ENCODE measurements around the gene RABGAP1L.

RABGAP1L gene

DNA sequence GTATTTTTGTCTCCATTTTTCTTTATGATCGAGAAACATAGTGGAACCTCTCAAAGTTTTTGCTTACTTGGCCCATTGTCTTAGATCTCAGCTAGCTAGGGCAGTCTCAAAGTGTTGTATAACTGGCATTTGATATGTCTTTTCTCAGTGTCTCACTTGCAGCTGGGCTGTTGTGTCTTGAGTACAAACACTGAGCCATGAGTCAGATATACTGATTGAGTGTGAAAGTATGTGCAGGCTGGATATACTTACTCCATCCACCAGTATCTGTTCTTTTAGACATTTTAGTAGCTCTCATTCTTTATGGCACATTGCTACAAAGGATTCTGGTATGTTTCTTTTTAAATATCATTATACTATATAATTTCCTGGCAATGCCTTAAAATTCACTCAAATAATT, 274.1 kb downstream of the RABGAP1L start:
- Mint-ChIP-seq H3K27me3 (no peaks in the 10 kb centered on the region), H3K36me3 (ENCODE audit: insufficient read depth) (no peaks in the 10 kb centered on the region), H3K4me1 (peaks cover 13% of the 10 kb centered on the region), H3K4me3 (no peak overlapping the region), H3K27ac (ENCODE audit: low read depth) (no peak overlapping the region), H3K9me3 (no peaks in the 10 kb centered on the region)
- no peak for ATAC-seq (replicated peaks; ENCODE audit: extremely low read depth, poor library complexity, severe bottlenecking)
- no peak for DNase-seq (ENCODE audit: low spot score in 2 of 2)

DNA sequence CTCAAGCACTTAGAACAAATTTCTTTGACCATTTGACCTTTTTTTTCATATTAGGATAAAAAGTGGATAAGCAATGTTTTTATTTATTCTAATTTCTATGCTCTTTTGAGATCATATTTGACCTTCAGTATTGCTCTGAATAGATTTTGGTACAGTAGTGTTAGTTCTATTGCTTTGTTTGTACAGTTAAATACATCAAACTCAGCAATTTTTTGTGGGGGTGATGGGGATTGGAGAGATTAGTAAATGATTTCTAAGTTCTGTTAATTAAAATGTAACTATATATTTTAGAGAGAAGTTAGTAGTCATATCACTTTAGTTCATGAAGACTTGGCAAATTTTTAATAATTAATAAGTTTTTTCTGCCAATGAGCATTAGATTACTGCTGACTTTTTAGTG, 286.0 kb downstream of the RABGAP1L start:
- Mint-ChIP-seq H3K4me1 (peaks cover 41% of the 10 kb centered on the region), H3K27me3 (no peaks in the 10 kb centered on the region), H3K4me3 (no peak overlapping the region), H3K9me3 (no peaks in the 10 kb centered on the region), H3K36me3 (ENCODE audit: insufficient read depth) (peaks cover 5% of the 10 kb centered on the region), H3K27ac (ENCODE audit: low read depth) (no peak overlapping the region)
- ATAC-seq (replicated peaks; ENCODE audit: extremely low read depth, poor library complexity, severe bottlenecking) (no peak), DNase-seq (ENCODE audit: low spot score in 2 of 2) (no peak)

DNA sequence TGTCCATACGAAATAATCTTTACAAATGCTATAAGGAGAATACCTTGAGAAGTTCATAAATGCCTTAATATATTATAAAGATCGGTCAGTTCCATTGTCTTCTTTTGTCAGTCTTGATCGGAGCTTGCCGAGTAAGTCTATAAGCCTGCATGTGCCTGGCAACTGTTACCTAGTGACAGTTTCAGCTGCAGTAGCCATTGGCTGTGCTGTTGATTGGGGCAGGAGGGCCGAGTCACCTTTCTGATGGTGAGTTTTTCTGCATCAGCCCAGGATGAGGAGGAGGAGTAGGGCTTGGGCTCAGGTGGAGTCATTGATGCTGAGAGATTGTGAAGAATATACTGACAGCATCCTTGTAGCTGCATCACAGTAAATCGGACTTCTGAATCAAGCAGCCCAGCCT, 286.5 kb downstream of the RABGAP1L start:
- ATAC-seq (replicated peaks; ENCODE audit: extremely low read depth, poor library complexity, severe bottlenecking) (no peak), DNase-seq (ENCODE audit: low spot score in 2 of 2) (no peak)
- Mint-ChIP-seq H3K36me3 (ENCODE audit: insufficient read depth) (peaks cover 5% of the 10 kb centered on the region), H3K27me3 (no peaks in the 10 kb centered on the region), H3K27ac (ENCODE audit: low read depth) (no peak overlapping the region), H3K4me3 (no peak overlapping the region), H3K9me3 (no peaks in the 10 kb centered on the region), H3K4me1 (peaks cover 40% of the 10 kb centered on the region)

DNA sequence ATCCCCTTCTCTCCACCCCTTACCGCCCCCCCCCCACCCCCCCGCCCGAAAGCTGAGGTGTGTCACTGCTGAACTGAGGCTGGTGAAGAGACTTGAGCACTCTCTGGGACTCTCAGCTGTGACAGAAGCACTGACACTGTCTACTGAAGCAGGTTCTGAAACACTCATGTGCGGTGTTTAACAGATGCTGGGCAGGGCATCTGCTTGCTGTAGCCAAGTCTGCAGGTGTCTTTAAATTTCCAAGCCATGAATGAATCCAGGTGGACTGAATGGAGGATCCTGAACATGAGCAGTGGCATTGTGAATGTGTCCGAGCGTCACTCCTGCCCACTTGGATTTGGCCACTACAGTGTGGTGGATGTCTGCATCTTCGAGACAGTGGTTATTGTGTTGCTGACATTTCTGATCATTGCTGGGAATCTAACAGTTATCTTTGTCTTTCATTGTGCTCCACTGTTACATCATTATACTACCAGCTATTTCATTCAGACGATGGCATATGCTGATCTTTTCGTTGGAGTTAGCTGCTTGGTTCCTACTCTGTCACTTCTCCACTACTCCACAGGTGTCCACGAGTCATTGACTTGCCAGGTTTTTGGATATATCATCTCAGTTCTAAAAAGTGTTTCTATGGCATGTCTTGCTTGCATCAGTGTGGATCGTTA, 288.7 kb downstream of the RABGAP1L start, which contains the start of gene GPR52:
GPR52 (plus strand) TSS at position 99 of the 665 bp plus-strand sequence; CDS start at position 247, 148 bp downstream.
- ATAC-seq (replicated peaks; ENCODE audit: extremely low read depth, poor library complexity, severe bottlenecking) (no peak), DNase-seq (ENCODE audit: low spot score in 2 of 2) (no peak)
- H3K9me3 Mint-ChIP-seq = no peaks in the 10 kb centered on the region
- no peak within 1 kb of the TSS for H3K4me3 Mint-ChIP-seq
- H3K27me3 Mint-ChIP-seq = no peaks in the 10 kb centered on the region
- H3K4me1 Mint-ChIP-seq = peaks cover 34% of the 10 kb centered on the region
- no peak within 1 kb of the TSS for H3K27ac Mint-ChIP-seq (ENCODE audit: low read depth)
- H3K36me3 Mint-ChIP-seq (ENCODE audit: insufficient read depth) = peaks cover 3% of the 10 kb centered on the region

DNA sequence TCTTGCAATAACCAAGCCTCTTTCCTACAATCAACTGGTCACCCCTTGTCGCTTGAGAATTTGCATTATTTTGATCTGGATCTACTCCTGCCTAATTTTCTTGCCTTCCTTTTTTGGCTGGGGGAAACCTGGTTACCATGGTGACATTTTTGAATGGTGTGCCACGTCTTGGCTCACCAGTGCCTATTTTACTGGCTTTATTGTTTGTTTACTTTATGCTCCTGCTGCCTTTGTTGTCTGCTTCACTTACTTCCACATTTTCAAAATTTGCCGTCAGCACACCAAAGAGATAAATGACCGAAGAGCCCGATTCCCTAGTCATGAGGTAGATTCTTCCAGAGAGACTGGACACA, 289.2 kb downstream of the RABGAP1L start:
- Mint-ChIP-seq H3K27me3 (no peaks in the 10 kb centered on the region), H3K27ac (ENCODE audit: low read depth) (no peak overlapping the region), H3K36me3 (ENCODE audit: insufficient read depth) (peaks cover 3% of the 10 kb centered on the region), H3K9me3 (no peaks in the 10 kb centered on the region), H3K4me1 (peaks cover 29% of the 10 kb centered on the region), H3K4me3 (no peak overlapping the region)
- DNase-seq (ENCODE audit: low spot score in 2 of 2) (no peak), ATAC-seq (replicated peaks; ENCODE audit: extremely low read depth, poor library complexity, severe bottlenecking) (no peak)

DNA sequence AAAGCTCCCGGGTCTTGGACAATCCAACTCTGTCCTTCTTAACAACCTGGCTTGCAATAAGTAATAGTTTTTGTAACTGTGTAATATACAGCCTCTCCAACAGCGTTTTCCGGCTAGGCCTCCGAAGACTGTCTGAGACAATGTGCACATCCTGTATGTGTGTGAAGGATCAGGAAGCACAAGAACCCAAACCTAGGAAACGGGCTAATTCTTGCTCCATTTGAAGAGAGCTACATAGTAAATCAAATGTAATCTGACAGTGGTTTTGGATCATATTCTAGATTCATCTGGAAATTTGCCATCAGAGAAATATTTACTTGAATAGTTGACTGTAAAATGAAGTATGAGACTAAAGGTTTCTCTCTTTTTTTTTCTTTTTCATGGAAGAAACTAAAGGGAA, 289.7 kb downstream of the RABGAP1L start:
- no peak for DNase-seq (ENCODE audit: low spot score in 2 of 2)
- no peaks in the 10 kb centered on the region for H3K9me3 Mint-ChIP-seq

DNA sequence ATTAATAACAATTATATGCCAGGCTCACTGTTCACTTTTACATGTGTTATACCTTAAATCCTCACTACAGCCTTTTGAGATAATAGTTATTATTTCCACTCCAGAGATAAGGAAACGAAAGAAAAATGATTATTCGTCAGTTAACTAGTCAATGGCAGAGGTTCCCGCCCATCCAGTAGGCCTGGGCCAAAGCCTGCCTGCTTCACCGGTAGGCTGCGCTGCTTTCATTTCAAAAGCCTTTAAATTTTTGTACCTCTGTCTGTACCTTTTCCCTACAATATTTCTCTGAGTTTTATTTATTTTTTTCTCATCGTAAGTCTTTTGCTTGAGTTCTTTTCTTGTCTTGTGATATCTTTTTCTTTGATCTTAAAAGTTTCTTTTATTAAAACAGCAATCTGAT, 292.1 kb downstream of the RABGAP1L start:
- Mint-ChIP-seq H3K27ac (ENCODE audit: low read depth) (no peak overlapping the region), H3K4me3 (no peak overlapping the region), H3K27me3 (no peaks in the 10 kb centered on the region), H3K9me3 (no peaks in the 10 kb centered on the region), H3K36me3 (ENCODE audit: insufficient read depth) (no peaks in the 10 kb centered on the region), H3K4me1 (peaks cover 10% of the 10 kb centered on the region)
- DNase-seq (ENCODE audit: low spot score in 2 of 2) (no peak), ATAC-seq (replicated peaks; ENCODE audit: extremely low read depth, poor library complexity, severe bottlenecking) (no peak)

More for the DNA sequence above, 289.7 kb downstream of the RABGAP1L start:
- Mint-ChIP-seq H3K4me3 (no peak overlapping the region), H3K4me1 (peaks cover 24% of the 10 kb centered on the region), H3K36me3 (ENCODE audit: insufficient read depth) (peaks cover 3% of the 10 kb centered on the region), H3K27me3 (no peaks in the 10 kb centered on the region), H3K27ac (ENCODE audit: low read depth) (no peak overlapping the region)
- no peak for ATAC-seq (replicated peaks; ENCODE audit: extremely low read depth, poor library complexity, severe bottlenecking)

DNA sequence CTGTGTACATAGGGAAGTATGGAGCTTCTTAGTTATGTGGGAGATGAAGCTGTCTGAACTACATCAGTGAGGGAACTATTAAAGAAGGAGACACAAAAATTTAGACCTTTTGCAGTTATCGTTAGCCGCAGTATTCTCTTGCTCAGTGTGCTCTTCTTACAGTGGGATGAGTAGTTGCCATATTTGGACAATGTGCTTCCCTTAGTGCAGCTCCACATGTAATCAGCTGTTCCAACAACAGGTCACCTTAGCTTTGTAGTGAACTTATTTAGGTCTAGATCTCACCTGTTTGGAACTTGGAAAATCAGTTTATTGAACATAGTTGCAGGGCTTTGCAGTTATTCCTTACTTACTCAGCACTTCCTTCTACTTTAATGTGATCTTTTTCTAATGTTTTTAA, 306.5 kb downstream of the RABGAP1L start:
- Mint-ChIP-seq H3K36me3 (ENCODE audit: insufficient read depth) (peaks cover 4% of the 10 kb centered on the region), H3K27ac (ENCODE audit: low read depth) (no peak overlapping the region), H3K4me1 (peaks cover 14% of the 10 kb centered on the region), H3K27me3 (no peaks in the 10 kb centered on the region), H3K4me3 (no peak overlapping the region), H3K9me3 (no peaks in the 10 kb centered on the region)
- ATAC-seq (replicated peaks; ENCODE audit: extremely low read depth, poor library complexity, severe bottlenecking) = no peak
- no peak for DNase-seq (ENCODE audit: low spot score in 2 of 2)

DNA sequence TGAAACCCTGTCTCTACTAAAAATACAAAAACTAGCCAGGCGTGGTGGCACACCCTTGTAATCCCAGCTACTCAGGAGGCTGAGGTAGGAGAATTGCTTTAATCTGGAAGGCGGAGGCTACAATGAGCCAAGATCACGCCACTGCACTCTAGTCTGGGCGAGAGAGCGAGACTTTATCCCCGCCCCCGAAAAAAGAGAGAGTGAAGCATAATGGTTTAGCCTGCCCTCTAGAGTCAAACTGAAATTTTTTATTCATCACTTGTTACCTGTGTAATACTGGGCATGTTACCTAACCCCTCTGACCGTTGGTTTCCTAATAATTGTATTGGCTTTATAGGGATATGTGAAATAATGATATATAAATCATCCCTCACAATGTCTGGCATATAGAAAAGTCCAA, 307.3 kb downstream of the RABGAP1L start:
- Mint-ChIP-seq H3K4me3 (no peak overlapping the region), H3K9me3 (no peaks in the 10 kb centered on the region), H3K27me3 (no peaks in the 10 kb centered on the region), H3K27ac (ENCODE audit: low read depth) (no peak overlapping the region), H3K36me3 (ENCODE audit: insufficient read depth) (peaks cover 4% of the 10 kb centered on the region), H3K4me1 (peaks cover 15% of the 10 kb centered on the region)
- DNase-seq (ENCODE audit: low spot score in 2 of 2) (no peak), ATAC-seq (replicated peaks; ENCODE audit: extremely low read depth, poor library complexity, severe bottlenecking) (no peak)

DNA sequence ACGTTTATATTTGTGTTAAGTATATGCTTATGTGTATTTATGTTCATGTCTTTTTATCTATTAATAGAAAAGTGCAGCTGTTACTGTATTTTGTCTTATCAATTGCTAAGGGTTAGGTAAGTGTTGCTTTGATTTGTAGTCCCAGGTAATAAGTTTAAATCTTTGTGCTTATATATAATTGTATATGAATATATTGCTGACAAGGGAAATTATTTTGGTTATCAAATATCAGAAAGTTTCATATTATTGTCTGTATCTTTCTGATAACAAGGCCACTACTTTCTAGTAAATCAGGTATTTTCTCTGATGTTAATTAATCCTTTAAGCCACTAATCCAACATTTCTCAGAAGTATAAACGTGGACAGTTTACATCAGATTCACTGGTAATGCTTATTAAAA, 309.7 kb downstream of the RABGAP1L start:
- DNase-seq (ENCODE audit: low spot score in 2 of 2) (no peak), ATAC-seq (replicated peaks; ENCODE audit: extremely low read depth, poor library complexity, severe bottlenecking) (no peak)
- no peaks in the 10 kb centered on the region for H3K27me3 Mint-ChIP-seq
- no peak overlapping the region for H3K27ac Mint-ChIP-seq (ENCODE audit: low read depth)
- no peaks in the 10 kb centered on the region for H3K9me3 Mint-ChIP-seq
- H3K4me3 Mint-ChIP-seq = no peak overlapping the region
- peaks cover 2% of the 10 kb centered on the region for H3K36me3 Mint-ChIP-seq (ENCODE audit: insufficient read depth)
- H3K4me1 Mint-ChIP-seq = peaks cover 26% of the 10 kb centered on the region

DNA sequence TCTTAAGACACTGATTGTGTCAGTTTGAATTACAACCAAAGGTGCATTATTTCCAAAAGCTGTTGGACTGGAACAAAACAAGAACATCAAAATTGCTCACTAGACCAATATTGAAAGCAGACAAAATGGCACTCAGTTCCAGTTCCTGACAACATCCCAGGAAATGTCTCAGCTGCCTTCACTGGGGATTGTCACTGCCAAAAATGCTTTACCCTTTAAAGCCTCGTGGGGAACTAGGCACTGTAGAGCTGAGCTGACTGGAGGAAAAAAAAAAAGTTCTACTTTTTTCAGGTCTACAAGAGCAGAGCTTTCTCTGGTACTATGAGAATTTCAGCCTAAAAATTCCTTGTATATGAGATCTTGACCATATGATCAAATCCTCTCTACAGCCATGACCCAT, 310.4 kb downstream of the RABGAP1L start:
- Mint-ChIP-seq H3K27me3 (no peaks in the 10 kb centered on the region), H3K27ac (ENCODE audit: low read depth) (no peak overlapping the region), H3K4me3 (no peak overlapping the region), H3K9me3 (no peaks in the 10 kb centered on the region), H3K36me3 (ENCODE audit: insufficient read depth) (peaks cover 2% of the 10 kb centered on the region), H3K4me1 (peaks cover 20% of the 10 kb centered on the region)
- DNase-seq (ENCODE audit: low spot score in 2 of 2) (no peak), ATAC-seq (replicated peaks; ENCODE audit: extremely low read depth, poor library complexity, severe bottlenecking) (no peak)

DNA sequence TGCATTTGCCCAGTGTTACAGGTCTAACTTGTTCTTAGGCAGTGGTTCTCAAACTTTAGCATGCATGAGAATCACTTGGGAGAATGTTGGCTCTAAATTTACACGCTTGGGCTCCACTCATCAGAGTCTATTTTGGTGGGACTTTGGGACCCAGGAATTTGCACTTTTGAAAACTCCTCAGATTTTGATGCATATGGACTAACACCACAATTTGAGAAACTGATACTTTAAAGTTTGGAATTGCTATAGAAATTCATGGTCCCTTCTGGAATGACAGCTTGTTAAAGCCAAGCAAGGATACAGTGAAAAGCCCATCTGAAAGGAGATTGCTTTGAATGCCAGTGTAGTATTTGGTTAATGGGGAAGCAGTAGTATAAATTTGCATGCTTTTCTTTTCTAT, 320.0 kb downstream of the RABGAP1L start:
- Mint-ChIP-seq H3K27me3 (no peaks in the 10 kb centered on the region), H3K36me3 (ENCODE audit: insufficient read depth) (no peaks in the 10 kb centered on the region), H3K4me3 (no peak overlapping the region), H3K4me1 (peaks cover 28% of the 10 kb centered on the region), H3K27ac (ENCODE audit: low read depth) (no peak overlapping the region), H3K9me3 (peaks cover 5% of the 10 kb centered on the region)
- ATAC-seq (replicated peaks; ENCODE audit: extremely low read depth, poor library complexity, severe bottlenecking) (no peak), DNase-seq (ENCODE audit: low spot score in 2 of 2) (no peak)

DNA sequence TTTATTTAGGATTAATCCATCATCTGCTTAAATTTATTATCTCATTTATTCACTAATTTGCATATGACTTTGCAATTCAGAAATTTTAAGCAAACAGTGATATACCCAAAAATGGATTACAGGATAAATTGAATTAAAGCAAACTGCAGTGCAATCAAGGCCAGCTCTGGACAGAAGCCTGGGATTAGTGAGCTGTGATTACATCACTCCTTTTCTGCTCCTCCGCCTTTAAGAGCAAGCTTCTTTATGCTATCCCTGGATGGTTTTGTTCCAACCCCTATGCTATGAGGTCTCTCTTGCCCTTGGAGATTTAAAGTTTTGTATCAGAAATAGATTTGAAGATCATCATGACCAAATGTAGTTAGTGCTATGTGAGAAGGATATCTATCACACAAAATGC, 321.0 kb downstream of the RABGAP1L start:
- Mint-ChIP-seq H3K27me3 (no peaks in the 10 kb centered on the region), H3K27ac (ENCODE audit: low read depth) (no peak overlapping the region), H3K4me3 (no peak overlapping the region), H3K36me3 (ENCODE audit: insufficient read depth) (no peaks in the 10 kb centered on the region), H3K4me1 (peaks cover 39% of the 10 kb centered on the region), H3K9me3 (peaks cover 5% of the 10 kb centered on the region)
- ATAC-seq (replicated peaks; ENCODE audit: extremely low read depth, poor library complexity, severe bottlenecking) (no peak), DNase-seq (ENCODE audit: low spot score in 2 of 2) (no peak)

All from central memory CD8-positive, alpha-beta T cell (primary cell).